Ishikawa (cell line): ENCODE results near the gene PDE3A.

ENCODE experiments used
- CEBPB ChIP-seq: IDR thresholded peaks from 2 replicates; pipeline ENCODE4 v1.6.1; 2012
- CREB1 ChIP-seq: IDR thresholded peaks from 2 replicates; pipeline ENCODE4 v1.6.1; 2012; ENCODE audit warnings: low read depth
- EP300 ChIP-seq: IDR thresholded peaks from 2 replicates; pipeline ENCODE4 v1.6.1; 2012; ENCODE audit warnings: borderline replicate concordance
- FOXM1 ChIP-seq: IDR thresholded peaks from 2 replicates; pipeline ENCODE4 v1.6.1; 2012; ENCODE audit warnings: low read depth, borderline replicate concordance
- NFIC ChIP-seq: IDR thresholded peaks from 2 replicates; pipeline ENCODE4 v1.6.1; 2012
- RAD21 ChIP-seq: IDR thresholded peaks from 2 replicates; pipeline ENCODE4 v1.6.1; 2012; ENCODE audit warnings: low read depth
- REST ChIP-seq: IDR thresholded peaks from 2 replicates; pipeline ENCODE4 v1.6.1; 2012; ENCODE audit warnings: low read depth, mild to moderate bottlenecking
- TAF1 ChIP-seq: IDR thresholded peaks from 2 replicates; pipeline ENCODE4 v1.6.1; 2012; ENCODE audit warnings: low read depth, mild to moderate bottlenecking
- TCF12 ChIP-seq: IDR thresholded peaks from 2 replicates; pipeline ENCODE4 v1.6.1; 2012; ENCODE audit warnings: low read depth
- TEAD4 ChIP-seq: IDR thresholded peaks from 2 replicates; pipeline ENCODE4 v1.6.1; 2012
- YY1 ChIP-seq: IDR thresholded peaks from 2 replicates; pipeline ENCODE4 v1.6.1; 2012; ENCODE audit warnings: low read depth
- ZBTB7A ChIP-seq: IDR thresholded peaks from 2 replicates; pipeline ENCODE4 v1.6.1; 2012; ENCODE audit warnings: low read depth
- TF ChIP-seq, protein P1 (sequence below): IDR thresholded peaks from 2 replicates; pipeline ENCODE4 v1.6.1; 2012
- TF ChIP-seq, protein P2 (sequence below): IDR thresholded peaks from 2 replicates; pipeline ENCODE4 v1.6.1; 2012

DNA sequence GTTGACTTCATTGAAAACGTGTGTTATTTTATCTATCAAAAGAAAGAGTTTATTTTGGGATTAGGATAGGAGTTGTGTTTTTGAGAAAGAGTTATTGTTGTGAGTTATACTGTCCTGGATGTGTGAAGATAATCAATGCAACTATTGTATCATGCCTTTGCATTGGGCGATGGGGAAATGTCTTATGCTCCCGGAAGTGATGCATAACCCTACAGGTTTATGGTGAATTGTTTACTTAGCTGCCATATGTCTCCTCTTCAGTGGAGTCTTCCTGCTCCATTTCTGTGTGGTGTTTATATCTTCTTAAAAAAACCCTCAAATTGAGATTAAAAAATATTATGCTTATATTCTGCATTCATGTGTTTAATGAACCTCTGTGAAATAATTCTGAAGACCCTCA is 6.5 kb downstream of the PDE3A start:
- TF ChIP-seq, protein P1, sequence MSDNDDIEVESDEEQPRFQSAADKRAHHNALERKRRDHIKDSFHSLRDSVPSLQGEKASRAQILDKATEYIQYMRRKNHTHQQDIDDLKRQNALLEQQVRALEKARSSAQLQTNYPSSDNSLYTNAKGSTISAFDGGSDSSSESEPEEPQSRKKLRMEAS: no peak
- no peak for TF ChIP-seq RAD21
- TF ChIP-seq EP300: no peak
- TF ChIP-seq, protein P2, sequence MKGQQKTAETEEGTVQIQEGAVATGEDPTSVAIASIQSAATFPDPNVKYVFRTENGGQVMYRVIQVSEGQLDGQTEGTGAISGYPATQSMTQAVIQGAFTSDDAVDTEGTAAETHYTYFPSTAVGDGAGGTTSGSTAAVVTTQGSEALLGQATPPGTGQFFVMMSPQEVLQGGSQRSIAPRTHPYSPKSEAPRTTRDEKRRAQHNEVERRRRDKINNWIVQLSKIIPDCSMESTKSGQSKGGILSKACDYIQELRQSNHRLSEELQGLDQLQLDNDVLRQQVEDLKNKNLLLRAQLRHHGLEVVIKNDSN: no peak
- no peak for TF ChIP-seq YY1
- no peak for TF ChIP-seq ZBTB7A
- TF ChIP-seq REST: no peak
- no peak for TF ChIP-seq FOXM1
- no peak for TF ChIP-seq TEAD4
- no peak for TF ChIP-seq CEBPB
- TF ChIP-seq TCF12: no peak
- no peak for TF ChIP-seq TAF1
- no peak for TF ChIP-seq CREB1
- TF ChIP-seq NFIC: no peak
